ENCODE data around the gene TRIM72. TPM values are rescaled to one million over a fixed set of nuclear protein-coding genes. Genes with fewer than 3 reads are reported as not detected.

The TRIM72 gene
- total and polyA plus RNA-seq, 2 of the 8 experiments (the other 6 are each of a cell fraction or from before 2014, with no cell fraction given): 0.57 to 2.1 TPM

DNA sequence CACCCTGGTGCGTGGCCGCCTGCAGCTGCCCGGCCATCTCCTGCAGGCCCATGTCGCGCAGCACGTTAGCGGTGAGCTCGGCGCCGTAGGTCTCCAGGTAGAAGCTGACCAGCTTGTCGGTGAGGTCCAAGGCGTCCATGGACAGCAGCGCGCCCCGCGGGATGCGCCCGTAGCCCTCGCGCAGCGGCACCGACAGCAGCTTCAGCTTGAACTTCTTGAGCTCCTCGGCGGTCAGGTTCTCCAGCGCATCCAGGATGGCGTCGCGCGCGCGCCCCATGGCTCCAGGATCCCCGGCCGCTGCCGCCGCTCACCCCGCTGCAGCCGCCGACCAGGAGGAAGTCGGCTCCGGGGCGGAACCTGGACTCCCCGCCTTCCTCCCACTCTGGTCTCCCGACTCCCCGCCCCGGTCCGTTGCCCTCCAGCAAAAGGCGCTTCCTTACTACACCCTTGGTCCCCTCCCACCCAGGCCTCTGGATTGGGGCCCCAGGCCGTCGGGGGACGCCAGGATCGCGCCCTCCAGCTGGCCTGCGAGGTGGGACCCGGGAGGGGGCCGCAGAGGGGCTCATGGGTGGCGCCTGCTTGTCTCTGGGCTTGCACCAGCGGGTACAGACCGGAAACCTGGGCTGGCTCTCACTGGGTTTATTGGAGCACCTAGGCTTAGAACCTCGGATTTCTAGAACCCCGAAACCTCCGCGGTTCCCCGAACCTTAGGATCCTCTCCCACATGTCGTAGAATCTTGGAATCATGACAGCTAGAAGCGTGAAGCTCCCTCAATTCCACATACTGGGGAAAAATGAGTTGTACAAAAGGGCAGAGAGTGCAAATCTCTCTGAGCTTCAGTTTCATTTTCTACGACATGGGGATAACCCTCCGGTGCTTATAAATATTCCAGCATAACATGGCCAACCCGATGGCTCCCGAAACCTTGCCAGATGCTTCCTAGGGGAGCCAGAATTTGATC is 11.2 kb upstream of the TRIM72 start, which contains the start of gene PYCARD:
TSS of gene PYCARD (minus strand) at position 347 of the 962 bp plus-strand sequence. CDS start at position 277, 70 bp downstream.
- H3K18ac ChIP-seq (ENCODE audit: extremely low read depth, low read length): peak within 1 kb of the TSS; percentile 99
- no peaks in the 10 kb centered on the region; a peak in 1 of 8 replicates for H3K36me3 ChIP-seq (ENCODE audit: control insufficient read depth in 2 of 4, insufficient read depth in 4 of 4, low read length in 3 of 4)
- no peaks in the 10 kb centered on the region for H3K79me2 ChIP-seq (ENCODE audit: control insufficient read depth in 1 of 2, insufficient read depth in 2 of 2, low read length in 2 of 2)
- no peak within 1 kb of the TSS for H3K14ac ChIP-seq (ENCODE audit: insufficient read length)
- H4K91ac ChIP-seq (replicated peaks; ENCODE audit: insufficient read length, low read length): peak within 1 kb of the TSS; percentile 92
- peaks cover 0 to 7% (median 4%) of the 10 kb centered on the region in 4 experiments; a peak in 5 of 7 replicates for H3K4me1 ChIP-seq (replicated peaks in 1 of 4; ENCODE audit: control insufficient read depth in 3 of 4, insufficient read depth in 4 of 4, low read length in 3 of 4)
- peak within 1 kb of the TSS; percentile 90 to 98 for H3K4me2 ChIP-seq (ENCODE audit: insufficient read depth in 1 of 2, low read depth in 2 of 2, low read length in 2 of 2)
- H3K79me1 ChIP-seq (ENCODE audit: low read depth, low read length): peaks cover 6% of the 10 kb centered on the region
- H2BK120ac ChIP-seq (replicated peaks; ENCODE audit: low read depth, low read length): no peak within 1 kb of the TSS
- peak within 1 kb of the TSS; percentile 86 for H3K4ac ChIP-seq (replicated peaks; ENCODE audit: insufficient read length, low read depth, low read length)
- H4K20me1 ChIP-seq (replicated peaks in 1 of 2; ENCODE audit: control insufficient read depth in 1 of 2, insufficient read depth in 2 of 2, low read length in 2 of 2): peaks cover 3 to 7% of the 10 kb centered on the region in 2 experiments
- H2BK20ac ChIP-seq (ENCODE audit: low read length): no peak within 1 kb of the TSS
- H2BK15ac ChIP-seq (ENCODE audit: low read length): peak within 1 kb of the TSS; percentile 81; the same call in 1 of the 2 replicates
- ChIA-PET CTCF (ENCODE audit: partially characterized antibody) (interaction anchor here (0.7 to 4.1 kb wide), 14 partner anchors 11 to 666 kb away, joined by 3 to 10 read pairs (median 3); partner anchors contain the start of genes PYDC1, TRIM72 and ZNF843), POLR2A (ENCODE audit: partially characterized antibody) (interaction anchor here (0.7 to 24.0 kb wide), 27 partner anchors 5 to 250 kb away, joined by 3 to 430 read pairs (median 4); partner anchors contain the start of genes FUS, KAT8, PRSS8 and PYCARD)
- DNase-seq (ENCODE audit: low read depth in 1 of 2, low spot score in 2 of 2) (peak in 1 of 2 experiments; percentile 79), FAIRE-seq (no peak)
- whole genome bisulfite sequencing, 2 experiments (ENCODE audit: extremely low coverage in 1 of 2, insufficient coverage in 1 of 2, insufficient read length in 1 of 2, insufficient replicate concordance in 2 of 2, low coverage in 1 of 2, low lambda C conversion rate in 2 of 2, missing lambda C conversion rate in 1 of 2): 26% methylated on average over 44 of the region's 69 CpGs; no CpG with 5 or more reads in 1 of the 2 experiments
- peak within 1 kb of the TSS; percentile 47; the same call in 1 of the 2 replicates for H2AFZ ChIP-seq (ENCODE audit: low read length)
- H3K27me3 ChIP-seq (replicated peaks in 1 of 4; ENCODE audit: control insufficient read depth in 3 of 4, extremely low read depth in 1 of 4, insufficient read depth in 3 of 4, low read length in 3 of 4): peaks cover 0 to 6% (median 3%) of the 10 kb centered on the region in 4 experiments; a peak in 3 of 7 replicates
- H3K56ac ChIP-seq (replicated peaks; ENCODE audit: insufficient read length, low read depth, low read length): peak within 1 kb of the TSS; percentile 38
- peak within 1 kb of the TSS; percentile 61 to 74 (median 72) for H3K4me3 ChIP-seq (ENCODE audit: extremely low read depth in 1 of 4, insufficient read depth in 2 of 4, low read depth in 3 of 4, low read length in 4 of 4)
- H2BK12ac ChIP-seq (ENCODE audit: low read depth, low read length): peak within 1 kb of the TSS; percentile 77; the same call in 1 of the 2 replicates
- peak within 1 kb of the TSS; percentile 91 for H4K8ac ChIP-seq (ENCODE audit: extremely low read depth, insufficient read depth, low read length)
- H3K9ac ChIP-seq (replicated peaks in 1 of 4; ENCODE audit: extremely low read depth in 1 of 4, low read depth in 3 of 4, low read length in 3 of 4): peak within 1 kb of the TSS; percentile 53 to 78 (median 68)
- H4K5ac ChIP-seq (ENCODE audit: insufficient read length, low read depth, low read length): peak within 1 kb of the TSS; percentile 18
- H3K9me3 ChIP-seq (ENCODE audit: insufficient read depth in 2 of 2, low read depth in 1 of 2, low read length in 1 of 2): no peaks in the 10 kb centered on the region
- no peak within 1 kb of the TSS for H3K23ac ChIP-seq (ENCODE audit: insufficient read length)
- H3K23me2 ChIP-seq (ENCODE audit: low read depth, low read length): peaks cover 15% of the 10 kb centered on the region; the same call in 1 of the 2 replicates
- no peak within 1 kb of the TSS for H3K27ac ChIP-seq (ENCODE audit: low read depth, low read length)
- H2BK5ac ChIP-seq (ENCODE audit: low read depth, low read length): peak within 1 kb of the TSS; percentile 58
- H2AK5ac ChIP-seq (ENCODE audit: low read depth, low read length): 0 out of 2 replicates have a peak within 1 kb of the TSS, but pooled peaks have one; percentile 53
- TF ChIP-seq ZNF274 (IDR thresholded peaks at IDR 0.05; ENCODE audit: borderline replicate concordance, extremely low read depth, low read length): no peak
- peak; percentile 46 for TF ChIP-seq KDM4A (IDR thresholded peaks at IDR 0.05; ENCODE audit: low read depth, low read length, severe bottlenecking)
- no peak for TF ChIP-seq EP300 (IDR thresholded peaks at IDR 0.05; ENCODE audit: borderline replicate concordance in 1 of 2, low read depth in 2 of 2, low read length in 2 of 2)
- no peak for TF ChIP-seq TAF1 (IDR thresholded peaks at IDR 0.05; ENCODE audit: low read depth, low read length)
- no peak for TF ChIP-seq BRCA1 (IDR thresholded peaks at IDR 0.05; ENCODE audit: low read depth, low read length)
- no peak for TF ChIP-seq CEBPB (IDR thresholded peaks at IDR 0.05; ENCODE audit: low read depth, low read length)
- TF ChIP-seq CHD1 (IDR thresholded peaks at IDR 0.05; ENCODE audit: low read depth, low read length): no peak
- no peak for TF ChIP-seq FOSL1 (IDR thresholded peaks at IDR 0.05; ENCODE audit: insufficient read depth, low read depth, low read length)
- no peak for TF ChIP-seq NANOG (IDR thresholded peaks at IDR 0.05; ENCODE audit: insufficient read depth, low read depth, low read length, poor library complexity, severe bottlenecking)
- TF ChIP-seq SP1 (IDR thresholded peaks at IDR 0.05; ENCODE audit: low read depth, low read length): no peak

Measured in H1 (cell line).